Smooth muscle cell (in vitro differentiated cells): ENCODE results near the gene TMC2. TPM values are rescaled to one million over a fixed set of nuclear protein-coding genes. Genes with fewer than 3 reads are reported as not detected.

Experiments used
- microRNA counts: library from miRNA; unstranded; fragments of <30 nt; microRNA quantifications from one replicate; lab custom pipeline; 2016
- microRNA-seq: library from miRNA; unstranded; fragments of <30 nt; microRNA quantifications from one replicate; pipeline ENCODE4, GENCODE V29; 2016; ENCODE audit warnings: borderline number of aligned reads
- polyA plus RNA-seq: library from polyadenylated mRNA; unstranded; fragments of >200 nt; fragmentation: Nextera tagmentation; extraction: Ambion mirVana; gene quantifications from 2 replicates; pipeline ENCODE4 v1.2.1, GENCODE V29; 2016
- small RNA-seq: library from RNA; depleted of rRNA; stranded (forward); fragments of <200 nt; gene quantifications from one replicate; pipeline ENCODE3, GENCODE V24; 2014
- total RNA-seq: library from RNA; depleted of rRNA; stranded (reverse); fragments of >200 nt; gene quantifications from 2 replicates; pipeline ENCODE4 v1.2.3, GENCODE V29; 2014

TMC2 gene
- total and polyA plus RNA-seq, 2 experiments from 2014 or later: not detected

MicroRNA genes within 50 kb of the gene (microRNA counts, 767-probe panel; counts per million panel counts)
- microRNA hsa-miR-1292 (lab: Ali Mortazavi, UCI): 183 counts per million

Small RNA genes lying within 50 kb of the gene (microRNA-seq; reads per million reads assigned to microRNA genes)
- gene MIR1292: 26.3 reads per million, percentile 34 among the genes with 10 or more reads in this experiment

Small RNA genes lying within 50 kb of the gene (small RNA-seq; reads per million reads assigned to genes)
- gene SNORA51 (not detected), gene SNORD110 (not detected), gene SNORD56 (not detected), gene SNORD57 (not detected), gene SNORD86 (not detected)

Other genes with a start within 250 kb of the TMC2 start
- gene TGM3, start 240.6 kb upstream of the TMC2 start, total RNA-seq: 0.31 and 0.54 TPM in 2 replicates
- 0.43 TPM in 1 of 2 replicates, not detected in the other for gene TGM3, start 240.6 kb upstream of the TMC2 start, polyA plus RNA-seq
- not detected in 2 replicates for gene TGM6, start 155.7 kb upstream of the TMC2 start, total RNA-seq
- not detected in 2 replicates for gene TGM6, start 155.7 kb upstream of the TMC2 start, polyA plus RNA-seq
- 245 and 250 TPM in 2 replicates for gene SNRPB, start 65.8 kb upstream of the TMC2 start, total RNA-seq
- 281 and 296 TPM in 2 replicates for gene SNRPB, start 65.8 kb upstream of the TMC2 start, polyA plus RNA-seq
- gene ZNF343, start 27.7 kb upstream of the TMC2 start, total RNA-seq: 2.3 and 5.0 TPM in 2 replicates
- 4.3 and 5.0 TPM in 2 replicates for gene ZNF343, start 27.7 kb upstream of the TMC2 start, polyA plus RNA-seq
- 99.2 and 108 TPM in 2 replicates for gene NOP56, start 116.1 kb downstream of the TMC2 start, total RNA-seq
- gene NOP56, start 116.1 kb downstream of the TMC2 start, polyA plus RNA-seq: 115 and 154 TPM in 2 replicates
- gene IDH3B, start 127.6 kb downstream of the TMC2 start, total RNA-seq: 64.2 and 72.3 TPM in 2 replicates
- gene IDH3B, start 127.6 kb downstream of the TMC2 start, polyA plus RNA-seq: 89.6 and 122 TPM in 2 replicates
- gene EBF4, start 156.2 kb downstream of the TMC2 start, total RNA-seq: 8.2 and 9.7 TPM in 2 replicates
- gene EBF4, start 156.2 kb downstream of the TMC2 start, polyA plus RNA-seq: 19.0 and 21.8 TPM in 2 replicates